ENCODE results near the gene KLHL21. TPM values are rescaled to one million over a fixed set of nuclear protein-coding genes. Genes with fewer than 3 reads are reported as not detected.
A peak's percentile ranks its signal among the peaks of the same experiment; 100 is the strongest.

Gene KLHL21
- polyA plus RNA-seq, 1 donor, result 13.1 TPM

GRCh38 chr1:6625584-6626149 lies 23.0 kb upstream of the KLHL21 start:
- DNase-seq, result no peak

GRCh38 chr1:6624710-6625583 lies 22.3 kb upstream of the KLHL21 start, which contains the start of gene THAP3:
TSS of gene THAP3 (plus strand) at chr1:6624868. CDS start at chr1:6625219, 351 bp downstream.
- peak; percentile 84 for DNase-seq

- DNase-seq, result no peak
Measured at GRCh38 chr1:6623269-6623965, 20.7 kb upstream of the KLHL21 start.

- DNase-seq, result no peak
Measured at GRCh38 chr1:6622396-6623152, 19.9 kb upstream of the KLHL21 start.

- no peak for DNase-seq
Measured at GRCh38 chr1:6621429-6622391, 19.0 kb upstream of the KLHL21 start.

GRCh38 chr1:6619045-6619444 lies 16.4 kb upstream of the KLHL21 start:
- no peak for DNase-seq

GRCh38 chr1:6614929-6615785 lies 12.5 kb upstream of the KLHL21 start:
- no peak for DNase-seq

- no peak for DNase-seq
Measured at GRCh38 chr1:6614019-6614928, 11.6 kb upstream of the KLHL21 start.

GRCh38 chr1:6613361-6614018 lies 10.8 kb upstream of the KLHL21 start, which contains the start of gene PHF13:
TSS of gene PHF13 (plus strand) at chr1:6613731. CDS start at chr1:6614067, 336 bp downstream.
- peak; percentile 99 for DNase-seq

- DNase-seq, result no peak
Measured at GRCh38 chr1:6612641-6613360, 10.1 kb upstream of the KLHL21 start.

- no peak for DNase-seq
Measured at GRCh38 chr1:6603915-6604558, 1.4 kb upstream of the KLHL21 start.

GRCh38 chr1:6603238-6603914 lies 707 bp upstream of the KLHL21 start:
- DNase-seq, result no peak

GRCh38 chr1:6601923-6602668 lies 573 bp downstream of the KLHL21 start:
- no peak for DNase-seq

- no peak for DNase-seq
Measured at GRCh38 chr1:6601049-6601922, 1.4 kb downstream of the KLHL21 start.
